HUES48 (cell line): ENCODE data around the gene CACFD1.

Source experiments
- H3K27ac ChIP-seq: one replicate; pipeline ENCODE4 v1.7.0; 2013; ENCODE audit warnings: low read depth, low read length, inconsistent platforms
- H3K27me3 ChIP-seq: 2 replicates; pipeline ENCODE4 v1.6.1; 2013; ENCODE audit warnings: mild to moderate bottlenecking, low read length; ENCODE audit not compliant: control insufficient read depth, insufficient read depth
- H3K36me3 ChIP-seq: 2 replicates; pipeline ENCODE4 v1.6.1; 2013; ENCODE audit warnings: low read length; ENCODE audit not compliant: control insufficient read depth, insufficient read depth
- H3K4me1 ChIP-seq: 2 replicates; pipeline ENCODE4 v1.6.1; 2013; ENCODE audit warnings: mild to moderate bottlenecking, low read length; ENCODE audit not compliant: control insufficient read depth, insufficient read depth
- H3K4me3 ChIP-seq: 2 replicates; pipeline ENCODE4 v1.5.1; 2013; ENCODE audit warnings: mild to moderate bottlenecking, low read depth, low read length
- H3K9ac ChIP-seq: 2 replicates; pipeline ENCODE4 v1.6.1; 2013; ENCODE audit warnings: mild to moderate bottlenecking, low read depth, low read length, moderate library complexity
- H3K9me3 ChIP-seq: 2 replicates; pipeline ENCODE4 v1.6.1; 2013; ENCODE audit warnings: low read length; ENCODE audit not compliant: control insufficient read depth, insufficient read depth

The CACFD1 gene

DNA sequence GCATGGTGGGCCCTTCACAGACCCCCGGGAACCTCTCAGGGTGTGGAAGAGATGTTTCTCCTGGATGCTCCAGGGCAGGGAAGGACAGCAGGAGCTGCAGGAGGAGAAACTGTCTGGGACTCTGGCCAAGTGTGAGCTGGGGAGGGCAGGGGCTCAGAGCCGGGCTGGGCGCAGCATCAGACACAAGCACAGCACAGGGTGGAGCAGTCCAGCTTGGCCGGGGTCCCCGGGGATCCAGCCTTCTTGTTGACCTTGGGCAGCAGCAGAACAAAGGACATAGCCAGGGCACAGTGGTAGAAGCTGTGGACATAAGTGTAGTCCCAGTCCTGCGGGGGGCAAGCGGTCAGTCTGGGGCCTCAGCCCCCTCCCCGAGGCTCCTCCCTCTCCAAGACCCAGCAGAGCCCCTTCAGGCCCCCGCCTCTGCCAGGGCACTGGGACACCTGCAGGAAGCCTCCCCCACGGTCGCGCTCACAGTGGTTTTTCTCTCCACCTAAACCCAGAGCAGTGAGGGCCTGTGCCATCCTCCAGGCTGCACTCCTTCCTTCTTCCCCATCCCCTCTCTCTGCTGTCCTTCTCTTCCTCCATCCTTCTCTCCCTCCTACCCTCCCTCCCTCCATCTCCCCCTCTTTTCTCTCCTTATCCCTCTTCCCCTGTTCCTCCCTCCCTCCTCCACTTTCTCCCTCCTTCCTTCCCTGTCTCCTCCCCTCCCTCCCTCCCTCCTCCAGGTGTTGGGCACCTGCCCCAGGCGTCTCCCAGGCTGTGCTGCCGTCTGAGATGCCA is 54.9 kb downstream of the CACFD1 start:
- Histone ChIP-seq H3K4me3 (no peak overlapping the region), H3K27ac (no peak overlapping the region), H3K9me3 (no peaks in the 10 kb centered on the region), H3K4me1 (peaks cover 3% of the 10 kb centered on the region; the same call in 1 of the 2 replicates), H3K27me3 (no peaks in the 10 kb centered on the region), H3K36me3 (no peaks in the 10 kb centered on the region), H3K9ac (no peak overlapping the region)

- Histone ChIP-seq H3K27ac (no peak overlapping the region), H3K4me1 (no peaks in the 10 kb centered on the region), H3K9ac (no peak overlapping the region), H3K4me3 (no peak overlapping the region), H3K27me3 (no peaks in the 10 kb centered on the region), H3K9me3 (no peaks in the 10 kb centered on the region), H3K36me3 (no peaks in the 10 kb centered on the region)
Observed at GRCh38 chr9:133515240-133515610, 55.4 kb downstream of the CACFD1 start.

DNA sequence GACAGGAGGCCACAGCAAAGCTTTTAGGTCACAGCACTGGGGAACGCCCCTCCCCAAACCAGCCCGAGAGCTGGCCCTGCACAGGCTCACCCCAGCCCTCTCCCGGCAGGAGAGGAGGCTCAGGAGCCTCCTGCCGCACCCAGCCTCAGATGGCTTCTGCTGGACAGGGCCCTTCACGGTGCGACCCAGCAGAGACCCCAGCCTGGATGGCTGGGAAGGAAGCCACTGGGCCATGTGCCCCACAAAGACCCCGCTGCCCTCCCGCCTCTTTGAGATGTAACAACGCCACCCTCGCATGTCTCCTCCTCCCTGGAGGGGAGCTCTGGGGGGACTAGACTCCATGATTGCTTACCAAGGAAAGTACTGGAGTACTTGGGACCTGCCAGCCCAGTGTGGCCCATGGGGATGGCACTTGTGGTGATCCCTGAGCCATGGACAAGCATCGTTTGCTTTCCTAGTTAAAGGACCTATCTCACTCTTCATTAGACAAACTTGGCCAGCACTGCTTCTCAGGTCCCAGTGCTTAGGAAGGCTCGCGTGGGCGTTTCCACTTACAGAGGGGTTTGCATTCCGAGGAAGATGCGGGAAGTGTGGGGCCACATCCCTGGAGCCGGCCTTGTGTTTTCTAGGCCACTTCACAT is 56.0 kb downstream of the CACFD1 start:
- no peaks in the 10 kb centered on the region for H3K4me1 ChIP-seq
- H3K9ac ChIP-seq: no peak overlapping the region
- no peak overlapping the region for H3K4me3 ChIP-seq
- no peak overlapping the region for H3K27ac ChIP-seq
- H3K9me3 ChIP-seq: no peaks in the 10 kb centered on the region
- H3K36me3 ChIP-seq: no peaks in the 10 kb centered on the region
- H3K27me3 ChIP-seq: no peaks in the 10 kb centered on the region

DNA sequence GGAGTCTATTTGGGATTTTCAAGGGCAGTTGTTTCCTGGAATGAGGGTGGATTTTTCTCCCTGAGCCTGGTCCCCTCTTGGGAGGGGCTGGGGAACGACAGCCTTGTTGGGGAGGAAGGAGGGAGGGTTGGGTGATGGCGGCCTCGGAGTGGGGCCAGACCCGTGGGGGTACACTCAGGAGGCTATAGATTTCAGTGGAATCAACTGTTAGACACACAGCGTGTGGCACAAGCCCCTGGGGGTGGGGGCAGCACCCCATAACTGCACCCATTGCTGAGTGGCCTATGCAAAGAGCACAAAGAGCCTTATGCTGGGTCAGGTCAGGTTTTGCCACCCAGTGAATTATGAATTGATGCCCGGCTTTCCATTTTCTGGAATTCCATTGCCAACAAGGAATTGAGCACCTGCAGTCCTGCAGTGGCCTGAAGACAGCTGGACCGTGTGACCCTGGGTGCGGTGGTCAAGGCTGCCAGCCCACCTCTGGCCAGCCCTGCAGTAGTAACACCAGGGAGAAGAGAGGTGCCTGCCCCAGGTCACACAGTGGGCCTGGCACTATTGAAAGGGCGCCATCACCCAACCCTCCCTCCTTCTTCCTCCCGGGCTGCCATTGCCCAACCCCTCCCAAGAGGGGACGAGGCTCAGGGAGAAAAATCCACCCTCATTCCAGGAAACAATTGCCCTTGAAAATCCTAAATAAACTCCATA is 56.6 kb downstream of the CACFD1 start:
- Histone ChIP-seq H3K9ac (no peak overlapping the region), H3K4me3 (no peak overlapping the region), H3K4me1 (no peaks in the 10 kb centered on the region), H3K36me3 (no peaks in the 10 kb centered on the region), H3K9me3 (no peaks in the 10 kb centered on the region), H3K27ac (no peak overlapping the region), H3K27me3 (no peaks in the 10 kb centered on the region)

DNA sequence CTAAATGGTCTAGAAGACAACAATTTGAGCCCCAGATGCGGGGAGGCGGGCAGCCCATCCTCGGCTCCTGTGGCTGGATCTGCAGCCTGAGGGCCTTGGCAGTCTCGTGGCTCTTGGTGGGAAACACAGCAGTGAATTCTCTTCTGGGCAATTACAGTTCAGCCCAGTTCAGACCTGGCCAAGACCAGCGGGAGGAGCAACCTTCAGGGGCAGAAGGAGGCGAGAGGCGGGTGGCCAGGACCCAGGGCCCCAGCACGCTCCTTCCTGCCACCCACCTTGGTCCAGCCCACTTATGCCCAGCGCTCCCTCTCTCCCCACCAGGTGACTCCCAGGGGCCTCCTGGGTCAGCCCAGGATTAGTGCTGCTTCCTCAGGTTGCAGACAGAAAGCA is 57.2 kb downstream of the CACFD1 start:
- H3K9ac ChIP-seq: no peak overlapping the region
- H3K27ac ChIP-seq: no peak overlapping the region
- no peaks in the 10 kb centered on the region for H3K9me3 ChIP-seq
- no peaks in the 10 kb centered on the region for H3K4me1 ChIP-seq
- H3K27me3 ChIP-seq: no peaks in the 10 kb centered on the region
- no peak overlapping the region for H3K4me3 ChIP-seq
- H3K36me3 ChIP-seq: no peaks in the 10 kb centered on the region

DNA sequence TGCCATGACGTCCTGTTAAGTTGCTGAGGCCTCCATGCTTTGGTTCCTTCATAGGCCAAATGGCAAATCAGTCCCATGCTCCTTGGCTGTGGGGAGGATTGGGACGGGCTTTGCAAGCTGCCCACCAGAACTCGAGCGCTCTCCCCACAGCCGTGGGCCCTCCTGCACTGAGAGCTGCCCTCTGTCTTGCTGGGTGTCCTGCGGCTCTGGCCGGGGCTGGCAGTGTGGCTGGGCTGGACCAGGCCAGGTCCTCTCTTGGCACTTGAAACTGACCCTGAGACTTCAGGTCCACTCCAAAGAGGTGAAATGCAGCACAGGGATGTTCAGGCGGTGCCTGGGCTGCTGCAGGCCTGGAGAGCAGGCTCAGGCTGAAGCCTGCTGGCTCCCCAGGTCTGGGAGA is 57.9 kb downstream of the CACFD1 start:
- no peaks in the 10 kb centered on the region for H3K36me3 ChIP-seq
- H3K27ac ChIP-seq: no peak overlapping the region
- no peaks in the 10 kb centered on the region for H3K27me3 ChIP-seq
- no peaks in the 10 kb centered on the region for H3K4me1 ChIP-seq
- no peaks in the 10 kb centered on the region for H3K9me3 ChIP-seq
- H3K4me3 ChIP-seq: no peak overlapping the region
- H3K9ac ChIP-seq: no peak overlapping the region

- Histone ChIP-seq H3K27me3 (no peaks in the 10 kb centered on the region), H3K4me1 (no peaks in the 10 kb centered on the region), H3K27ac (no peak overlapping the region), H3K36me3 (no peaks in the 10 kb centered on the region), H3K9ac (no peak overlapping the region), H3K9me3 (no peaks in the 10 kb centered on the region), H3K4me3 (no peak overlapping the region)
Observed at GRCh38 chr9:133518200-133518599, 58.4 kb downstream of the CACFD1 start.

- H3K4me1 ChIP-seq: no peaks in the 10 kb centered on the region
- H3K36me3 ChIP-seq: no peaks in the 10 kb centered on the region
- no peak overlapping the region for H3K4me3 ChIP-seq
- no peaks in the 10 kb centered on the region for H3K27me3 ChIP-seq
- no peaks in the 10 kb centered on the region for H3K9me3 ChIP-seq
- H3K9ac ChIP-seq: no peak overlapping the region
- no peak overlapping the region for H3K27ac ChIP-seq
Observed at GRCh38 chr9:133518706-133519449, 59.1 kb downstream of the CACFD1 start.

- H3K27me3 ChIP-seq: no peaks in the 10 kb centered on the region
- no peaks in the 10 kb centered on the region for H3K4me1 ChIP-seq
- H3K4me3 ChIP-seq: no peak overlapping the region
- no peaks in the 10 kb centered on the region for H3K9me3 ChIP-seq
- no peak overlapping the region for H3K27ac ChIP-seq
- no peak overlapping the region for H3K9ac ChIP-seq
- no peaks in the 10 kb centered on the region for H3K36me3 ChIP-seq
Observed at GRCh38 chr9:133519693-133520092, 59.9 kb downstream of the CACFD1 start.

GRCh38 chr9:133520121-133520835 is 60.5 kb downstream of the CACFD1 start:
- H3K4me3 ChIP-seq: no peak overlapping the region
- H3K9ac ChIP-seq: no peak overlapping the region
- H3K9me3 ChIP-seq: no peaks in the 10 kb centered on the region
- no peaks in the 10 kb centered on the region for H3K36me3 ChIP-seq
- H3K4me1 ChIP-seq: no peaks in the 10 kb centered on the region
- no peak overlapping the region for H3K27ac ChIP-seq
- no peaks in the 10 kb centered on the region for H3K27me3 ChIP-seq
